ACC112 (cell line): ENCODE data around the gene BASP1.
A peak's percentile ranks its signal among the peaks of the same experiment; 100 is the strongest.
"Not testable (repeated sequence)": the region's sequence is repeated elsewhere in the genome, so short reads cannot be mapped to it uniquely, and the experiment has no call there.

Experiments
- H2AFZ ChIP-seq: fragments of 200-600 bp; sonication (generic); one replicate; pipeline ENCODE4 v1.6.0; 2017; ENCODE audit warnings: antibody characterized with exemption, low read length; ENCODE audit not compliant: unreplicated experiment
- H3K27ac ChIP-seq: fragments of 200-600 bp; sonication (generic); 2 replicates; pipeline ENCODE4 v1.5.1; 2014; ENCODE audit warnings: low read depth, mild to moderate bottlenecking, antibody characterized with exemption, low read length, moderate library complexity
- H3K27me3 ChIP-seq: fragments of 200-600 bp; sonication (generic); 2 replicates; pipeline ENCODE4 v1.6.1; 2014; ENCODE audit warnings: mild to moderate bottlenecking, antibody characterized with exemption, low read length, moderate library complexity, mixed read lengths; ENCODE audit not compliant: insufficient read depth
- H3K36me3 ChIP-seq: fragments of 200-600 bp; sonication (generic); 2 replicates; pipeline ENCODE4 v1.6.1; 2016; ENCODE audit warnings: mild to moderate bottlenecking, antibody characterized with exemption, low read length, moderate library complexity, mixed read lengths; ENCODE audit not compliant: insufficient read depth
- H3K4me1 ChIP-seq: fragments of 200-600 bp; sonication (generic); one replicate; pipeline ENCODE4 v1.6.1; 2016; ENCODE audit warnings: low read length, mixed read lengths; ENCODE audit not compliant: insufficient read depth, unreplicated experiment, control insufficient read depth
- H3K4me3 ChIP-seq: fragments of 200-600 bp; sonication (generic); 2 replicates; pipeline ENCODE4 v1.5.1; 2014; ENCODE audit warnings: mild to moderate bottlenecking, low read depth, low read length
- H3K79me2 ChIP-seq: fragments of 200-600 bp; sonication (generic); one replicate; pipeline ENCODE4 v1.6.0; 2016; ENCODE audit warnings: low read length; ENCODE audit not compliant: control insufficient read depth, unreplicated experiment, insufficient read depth

BASP1 gene

GRCh38 chr5:17316970-17317459, 99.6 kb downstream of the BASP1 start:
- H3K79me2 ChIP-seq = no peaks in the 10 kb centered on the region
- peak overlapping the region; percentile 50 for H2AFZ ChIP-seq
- no peak overlapping the region for H3K4me3 ChIP-seq
- H3K36me3 ChIP-seq = no peaks in the 10 kb centered on the region
- no peaks in the 10 kb centered on the region for H3K27me3 ChIP-seq
- H3K4me1 ChIP-seq = peaks cover 35% of the 10 kb centered on the region
- H3K27ac ChIP-seq = no peak overlapping the region

DNA sequence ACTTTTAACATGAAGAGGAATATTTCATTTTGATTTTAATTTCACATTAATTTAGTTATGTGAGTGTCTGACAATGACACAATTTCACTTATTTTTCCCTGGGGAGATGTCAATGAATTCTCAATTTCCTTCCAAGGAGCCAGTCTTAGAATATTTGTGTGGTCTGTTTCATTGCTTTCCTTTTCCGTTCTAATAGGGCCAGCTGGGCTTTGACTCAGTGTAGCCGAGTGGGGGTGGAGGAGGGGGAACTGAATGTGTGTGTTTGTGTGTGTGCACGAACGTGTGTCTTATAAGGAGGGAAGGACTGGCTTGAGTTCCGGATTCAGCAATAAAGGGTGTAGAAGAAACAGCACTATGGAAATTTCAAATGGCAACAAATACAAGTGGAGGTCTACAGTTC, 100.0 kb downstream of the BASP1 start:
- Histone ChIP-seq H3K79me2 (no peaks in the 10 kb centered on the region), H3K27ac (no peak overlapping the region), H2AFZ (no peak overlapping the region), H3K36me3 (no peaks in the 10 kb centered on the region), H3K4me1 (peaks cover 35% of the 10 kb centered on the region), H3K4me3 (no peak overlapping the region), H3K27me3 (no peaks in the 10 kb centered on the region)

DNA sequence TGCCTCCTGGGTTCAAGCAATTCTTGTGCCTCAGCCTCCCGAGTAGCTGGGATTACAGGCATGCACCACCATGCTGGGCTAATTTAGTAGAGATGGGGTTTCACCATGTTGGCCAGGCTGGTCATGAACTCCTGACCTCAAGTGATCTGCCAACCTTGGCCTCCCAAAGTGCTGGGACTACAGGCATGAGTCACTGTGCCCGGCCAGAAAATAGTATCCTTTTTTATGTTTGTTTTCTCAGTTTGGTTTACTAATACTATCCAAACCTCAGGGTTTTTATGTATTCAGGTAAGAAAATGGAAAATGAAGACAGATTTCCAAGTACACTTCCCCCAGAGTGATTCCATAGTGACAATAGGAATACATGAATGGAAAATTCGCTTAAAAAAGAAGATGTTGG, 101.7 kb downstream of the BASP1 start:
- not testable (repeated sequence) for H3K36me3 ChIP-seq, H2AFZ ChIP-seq, H3K79me2 ChIP-seq, H3K27me3 ChIP-seq, H3K27ac ChIP-seq, H3K4me3 ChIP-seq
- peaks cover 35% of the 10 kb centered on the region for H3K4me1 ChIP-seq

GRCh38 chr5:17325770-17326599, 108.6 kb downstream of the BASP1 start:
- H3K27ac ChIP-seq = no peak overlapping the region

More at GRCh38 chr5:17325770-17326599, 108.6 kb downstream of the BASP1 start:
- Histone ChIP-seq H3K27me3 (no peaks in the 10 kb centered on the region), H3K36me3 (no peaks in the 10 kb centered on the region), H3K4me3 (no peak overlapping the region), H3K79me2 (no peaks in the 10 kb centered on the region), H2AFZ (no peak overlapping the region), H3K4me1 (no peaks in the 10 kb centered on the region)
